ENCODE results near the gene MAP1LC3C.
"Not testable (repeated sequence)": the region's sequence is repeated elsewhere in the genome, so short reads cannot be mapped to it uniquely, and the experiment has no call there.

Gene MAP1LC3C

GRCh38 chr1:241994171-241994570 is 4.7 kb downstream of the MAP1LC3C start:
- DNase-seq (ENCODE audit: low spot score): peak; percentile 11
- no peak for FAIRE-seq

- peak; percentile 59 for FAIRE-seq
- peak; percentile 42 for DNase-seq (ENCODE audit: low spot score)
Observed at GRCh38 chr1:241992734-241993133, 6.2 kb downstream of the MAP1LC3C start.

DNA sequence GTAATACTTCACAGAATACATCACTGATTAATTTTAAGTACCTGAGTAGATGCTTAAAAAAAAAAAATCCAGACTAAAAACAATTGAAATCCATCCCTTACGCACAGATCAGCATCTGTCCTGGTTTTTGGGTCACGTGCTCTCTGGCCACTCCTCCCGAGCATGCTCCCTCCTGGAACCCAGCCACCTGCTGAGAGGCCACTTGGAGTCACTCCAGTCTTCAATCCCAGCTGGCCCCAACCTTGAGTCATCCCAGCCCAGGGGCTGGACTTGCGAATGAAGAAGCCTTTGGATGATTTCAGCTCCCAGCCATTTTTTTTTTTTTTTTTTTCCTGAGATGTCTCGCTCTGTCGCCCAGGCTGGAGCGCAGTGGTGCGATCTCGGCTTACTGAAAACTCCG is 8.9 kb downstream of the MAP1LC3C start:
- DNase-seq (ENCODE audit: low spot score): peak; percentile 97

DNA sequence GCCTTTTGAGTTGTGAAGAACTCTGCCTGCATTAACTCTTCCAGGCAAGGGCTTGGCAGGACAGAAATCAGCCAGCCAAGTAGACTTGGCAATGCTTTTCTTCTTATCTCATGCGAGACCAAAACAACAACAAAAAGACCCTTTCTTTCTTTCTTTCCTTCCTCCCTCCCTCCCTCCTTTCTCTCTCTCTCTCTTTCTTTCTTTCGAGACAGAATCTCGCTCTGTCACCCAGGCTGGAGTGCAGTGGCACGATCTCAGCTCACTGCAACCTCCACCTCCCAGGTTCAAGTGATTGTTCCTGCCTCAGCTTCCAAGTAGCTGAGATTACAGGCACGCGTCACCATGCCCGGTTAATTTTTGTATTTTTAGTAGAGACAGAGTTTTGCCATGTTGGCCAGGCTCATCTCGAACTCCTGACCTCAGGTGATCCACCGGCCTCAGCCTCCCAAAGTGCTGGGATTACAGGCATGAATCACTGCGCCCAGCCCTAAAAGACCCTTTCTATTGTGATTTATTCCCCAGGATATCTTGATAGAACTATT is 10.4 kb downstream of the MAP1LC3C start:
- not testable (repeated sequence) for FAIRE-seq; DNase-seq (ENCODE audit: low spot score)

More for the DNA sequence above, 8.9 kb downstream of the MAP1LC3C start:
- peak; percentile 95 for FAIRE-seq

GRCh38 chr1:241985787-241986186 is 13.1 kb downstream of the MAP1LC3C start:
- peak; percentile 40 for FAIRE-seq
- no peak for DNase-seq (ENCODE audit: low spot score)

GRCh38 chr1:241979926-241980325 is 19.0 kb downstream of the MAP1LC3C start:
- no peak for DNase-seq (ENCODE audit: low spot score)
- no peak for FAIRE-seq

DNA sequence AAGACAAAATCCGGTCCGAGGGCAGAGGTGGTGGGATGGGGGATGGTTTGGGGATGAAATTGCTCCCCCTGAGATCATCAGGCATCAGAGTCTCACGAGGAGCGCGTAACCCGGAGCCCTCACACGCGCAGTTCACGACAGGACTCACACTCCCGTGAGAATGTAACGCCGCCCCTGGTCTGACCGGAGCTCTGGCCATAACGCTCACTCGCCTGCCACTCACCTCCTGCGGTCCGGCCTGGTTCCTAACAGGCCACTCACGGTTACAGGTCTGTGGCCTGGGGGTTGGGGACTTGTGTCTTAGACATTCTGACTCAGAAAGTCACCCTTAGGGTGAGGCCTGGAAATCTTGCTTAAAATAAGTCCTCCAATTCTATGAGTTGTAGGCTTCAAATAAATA is 19.8 kb downstream of the MAP1LC3C start:
- FAIRE-seq: no peak
- no peak for DNase-seq (ENCODE audit: low spot score)

DNA sequence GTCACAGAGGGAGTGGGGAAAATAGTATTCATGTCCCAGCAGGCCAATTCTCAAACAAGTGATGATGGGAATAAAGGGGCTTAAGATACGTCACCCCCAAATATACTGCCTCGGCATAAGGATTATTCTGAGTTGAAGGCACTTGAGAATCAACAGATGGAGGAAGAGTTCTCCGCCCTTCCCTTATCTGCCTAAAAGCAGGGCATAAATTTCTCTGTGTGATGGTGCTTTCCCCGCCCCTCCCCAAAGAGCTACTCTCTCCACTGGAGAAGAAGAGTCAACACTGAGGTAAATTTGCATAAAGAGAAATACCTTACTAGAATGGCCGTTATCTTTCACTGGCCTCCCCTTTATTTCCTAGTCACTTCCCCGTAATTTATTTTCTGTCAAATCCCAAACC is 22.7 kb downstream of the MAP1LC3C start:
- no peak for FAIRE-seq
- DNase-seq (ENCODE audit: low spot score): no peak

DNA sequence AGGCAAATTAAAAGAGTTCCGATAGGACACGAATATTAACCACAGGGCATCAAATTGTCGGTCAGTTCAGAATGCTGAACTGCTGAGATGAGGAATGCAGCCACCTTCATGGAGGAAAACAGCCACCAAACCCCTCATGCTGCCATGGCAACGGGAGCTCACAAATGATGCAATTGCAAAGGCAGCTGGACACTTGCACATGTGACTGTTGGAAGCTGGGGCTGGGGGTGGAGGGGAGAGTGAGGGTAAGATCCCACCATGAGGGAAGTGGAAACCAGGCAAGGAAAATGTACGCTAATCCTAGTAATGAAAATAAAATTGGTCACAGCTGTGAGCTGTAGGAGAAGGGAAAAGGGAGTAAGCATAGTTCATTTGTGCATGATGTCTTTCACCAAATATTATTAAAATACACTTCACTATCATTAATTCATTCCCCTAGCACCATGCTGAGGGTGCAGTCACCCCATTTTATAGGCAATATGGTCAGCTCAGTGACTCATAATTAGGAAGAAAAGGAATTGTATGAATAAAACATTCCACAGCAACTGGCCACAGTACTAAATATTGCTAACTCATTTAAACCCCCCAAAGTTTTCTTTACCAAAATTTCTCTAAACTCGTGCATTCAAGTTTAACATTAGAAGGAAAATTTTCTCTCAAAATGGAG is 26.1 kb downstream of the MAP1LC3C start:
- FAIRE-seq (no peak), DNase-seq (ENCODE audit: low spot score) (peak; percentile 47)

GRCh38 chr1:241968611-241969010 is 30.3 kb downstream of the MAP1LC3C start:
- DNase-seq (ENCODE audit: low spot score): no peak
- FAIRE-seq: no peak

DNA sequence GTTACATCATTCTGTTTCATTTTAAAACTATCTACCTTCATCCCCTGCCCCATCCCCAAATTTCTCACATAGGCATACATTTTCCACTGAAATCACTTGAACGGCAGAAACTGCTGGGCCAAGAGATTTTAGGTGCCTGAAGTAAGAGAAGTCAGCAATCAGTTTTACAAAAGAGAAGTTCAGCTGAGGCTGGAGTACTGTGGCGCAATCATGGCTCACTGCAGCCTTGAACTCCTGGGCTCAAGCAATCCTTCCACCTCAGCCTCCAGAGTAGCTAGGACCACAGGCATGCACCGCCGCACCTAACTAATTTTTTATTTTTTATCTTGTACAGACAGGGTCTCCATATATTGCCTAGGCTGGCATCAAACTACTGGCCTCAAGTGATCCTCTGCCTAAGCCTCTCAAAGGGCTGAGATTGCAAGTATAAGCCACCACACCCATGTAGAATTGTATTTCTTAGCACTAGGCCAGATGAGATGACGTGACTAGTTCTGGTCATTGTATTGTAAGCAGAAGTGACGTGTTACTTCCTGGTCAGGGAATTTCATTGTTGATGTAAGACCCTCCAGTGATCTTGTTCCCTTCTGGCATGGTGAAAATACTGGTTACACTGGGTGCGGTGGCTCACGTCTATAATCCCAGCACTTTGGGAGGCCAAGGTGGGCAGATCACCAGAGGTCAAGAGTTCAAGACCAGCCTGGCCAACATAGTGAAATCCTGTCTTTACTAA is 34.2 kb downstream of the MAP1LC3C start:
- no peak for DNase-seq (ENCODE audit: low spot score)
- no peak for FAIRE-seq

- DNase-seq (ENCODE audit: low spot score) (no peak), FAIRE-seq (no peak)
Observed at GRCh38 chr1:241963722-241964121, 35.2 kb downstream of the MAP1LC3C start.

DNA sequence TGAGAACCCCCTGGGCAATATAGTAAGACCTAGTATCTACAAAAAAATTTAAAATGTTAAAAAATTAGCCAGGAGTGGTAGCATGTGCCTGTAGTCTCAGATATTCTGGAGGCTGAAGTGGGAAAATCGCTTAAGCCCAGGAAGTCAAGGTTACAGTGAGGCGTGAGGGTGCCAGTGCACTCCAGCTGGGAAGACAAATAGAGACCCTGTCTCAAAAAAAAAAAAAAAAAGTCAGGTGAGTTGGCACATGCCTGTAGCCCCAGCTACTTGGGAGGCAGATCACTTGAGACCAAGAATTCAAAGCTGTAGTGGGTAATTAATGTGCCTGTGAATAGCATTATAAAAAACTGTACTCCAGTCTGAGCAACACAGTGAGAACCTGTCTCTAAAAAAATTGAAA is 36.7 kb downstream of the MAP1LC3C start:
- DNase-seq (ENCODE audit: low spot score): no peak
- no peak for FAIRE-seq

DNA sequence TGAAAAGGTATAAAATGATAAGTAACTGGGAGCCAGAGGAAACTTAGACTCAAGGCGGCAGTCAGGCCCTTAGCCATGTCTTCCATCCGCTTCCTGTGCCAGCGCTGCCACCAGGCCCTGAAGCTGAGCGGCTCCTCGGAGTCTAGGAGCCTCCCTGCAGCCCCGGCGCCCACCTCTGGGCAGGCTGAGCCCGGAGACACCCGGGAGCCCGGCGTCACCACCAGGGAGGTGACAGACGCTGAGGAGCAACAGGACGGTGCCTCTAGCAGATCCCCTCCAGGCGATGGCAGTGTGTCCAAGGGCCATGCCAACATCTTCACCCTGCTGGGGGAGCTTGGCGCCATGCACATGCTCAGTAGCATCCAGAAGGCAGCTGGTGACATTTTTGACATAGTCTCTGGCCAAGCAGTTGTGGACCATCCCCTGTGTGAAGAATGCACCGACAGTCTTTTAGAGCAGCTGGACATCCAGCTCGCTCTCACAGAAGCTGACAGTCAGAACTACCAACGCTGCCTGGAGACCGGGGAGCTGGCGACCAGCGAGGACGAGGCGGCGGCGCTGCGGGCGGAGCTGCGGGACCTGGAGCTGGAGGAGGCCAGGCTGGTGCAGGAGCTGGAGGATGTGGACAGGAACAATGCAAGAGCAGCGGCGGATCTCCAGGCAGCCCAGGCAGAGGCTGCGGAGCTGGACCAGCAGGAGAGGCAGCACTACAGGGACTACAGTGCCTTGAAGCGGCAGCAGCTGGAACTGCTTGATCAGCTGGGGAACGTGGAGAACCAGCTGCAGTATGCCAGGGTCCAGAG is 41.0 kb downstream of the MAP1LC3C start, which contains the start of gene BECN2:
BECN2 (plus strand) TSS at position 76 of the 803 bp plus-strand sequence; CDS start at position 76, 0 bp downstream.
- DNase-seq (ENCODE audit: low spot score): no peak
- FAIRE-seq: no peak

- FAIRE-seq (no peak), DNase-seq (ENCODE audit: low spot score) (no peak)
Observed at GRCh38 chr1:241950390-241950789, 48.5 kb downstream of the MAP1LC3C start.

DNA sequence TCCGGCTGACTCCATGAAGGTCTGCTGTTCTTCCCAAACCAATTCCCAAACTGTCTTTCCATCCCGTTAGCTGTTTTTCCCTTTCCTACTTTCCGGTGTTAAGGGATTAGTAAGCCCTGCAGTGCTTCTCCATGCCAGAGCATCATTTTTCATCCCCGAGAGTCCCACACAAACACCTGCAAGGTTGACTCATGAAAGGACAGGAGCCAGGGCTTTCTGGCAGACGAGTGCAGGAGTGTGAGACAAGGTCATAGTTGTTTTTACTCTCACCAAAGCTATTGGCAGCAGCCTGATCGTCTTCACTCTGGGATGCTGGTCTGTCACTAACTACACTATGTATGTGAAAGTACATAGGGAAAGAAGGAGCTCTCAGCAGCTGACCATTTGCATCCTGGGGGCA is 51.5 kb downstream of the MAP1LC3C start:
- no peak for DNase-seq (ENCODE audit: low spot score)
- FAIRE-seq: no peak

Data from RCC 7860 (cell line).